AG10803 (cell line): Measurements from ENCODE around the gene MLLT10.

ENCODE experiments used
- DNase-seq: peaks from one replicate; pipeline ENCODE4 v3.0.0; 2010; ENCODE audit warnings: low read depth
- H3K4me3 ChIP-seq: 2 replicates; pipeline ENCODE4 v1.5.1; 2011; ENCODE audit warnings: mild to moderate bottlenecking, low read length, control low read depth
- TF ChIP-seq, protein P1 (sequence below): conservative IDR thresholded peaks from 2 replicates; pipeline ENCODE4 v1.5.1; 2011; ENCODE audit warnings: mild to moderate bottlenecking, low read length, control low read depth, inconsistent platforms

MLLT10 gene

DNA sequence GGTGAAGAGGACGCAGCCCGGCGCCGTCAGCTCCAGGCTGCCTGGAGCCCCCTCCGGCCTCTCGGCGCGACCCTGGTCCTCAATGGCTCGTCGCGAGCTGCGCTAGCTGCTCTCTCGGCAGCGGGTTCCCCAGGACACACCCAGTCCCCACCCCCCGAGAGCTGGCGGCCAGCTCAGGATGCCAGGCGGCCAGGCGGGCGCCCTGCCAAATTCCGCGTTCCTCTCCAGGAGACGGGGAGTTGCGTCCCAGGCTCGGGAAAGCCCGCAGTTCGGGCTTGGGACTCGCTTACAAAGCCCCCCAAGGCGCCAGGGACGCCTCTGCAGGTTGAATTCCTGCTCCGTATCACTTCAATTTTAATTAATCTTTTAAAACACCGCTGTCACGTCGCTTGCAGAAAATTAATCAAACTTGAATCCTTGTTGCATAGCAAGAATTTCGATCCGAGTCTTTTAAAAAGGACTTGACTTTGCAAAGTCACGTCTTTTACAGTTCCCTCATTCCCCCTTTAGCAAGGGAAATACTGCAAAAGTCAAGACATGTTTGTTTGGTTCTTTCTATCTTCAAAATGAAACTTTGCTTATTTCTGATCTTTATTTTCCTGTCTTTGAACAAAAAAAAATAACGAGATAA lies 36.7 kb upstream of the MLLT10 start:
- TF ChIP-seq, protein P1, sequence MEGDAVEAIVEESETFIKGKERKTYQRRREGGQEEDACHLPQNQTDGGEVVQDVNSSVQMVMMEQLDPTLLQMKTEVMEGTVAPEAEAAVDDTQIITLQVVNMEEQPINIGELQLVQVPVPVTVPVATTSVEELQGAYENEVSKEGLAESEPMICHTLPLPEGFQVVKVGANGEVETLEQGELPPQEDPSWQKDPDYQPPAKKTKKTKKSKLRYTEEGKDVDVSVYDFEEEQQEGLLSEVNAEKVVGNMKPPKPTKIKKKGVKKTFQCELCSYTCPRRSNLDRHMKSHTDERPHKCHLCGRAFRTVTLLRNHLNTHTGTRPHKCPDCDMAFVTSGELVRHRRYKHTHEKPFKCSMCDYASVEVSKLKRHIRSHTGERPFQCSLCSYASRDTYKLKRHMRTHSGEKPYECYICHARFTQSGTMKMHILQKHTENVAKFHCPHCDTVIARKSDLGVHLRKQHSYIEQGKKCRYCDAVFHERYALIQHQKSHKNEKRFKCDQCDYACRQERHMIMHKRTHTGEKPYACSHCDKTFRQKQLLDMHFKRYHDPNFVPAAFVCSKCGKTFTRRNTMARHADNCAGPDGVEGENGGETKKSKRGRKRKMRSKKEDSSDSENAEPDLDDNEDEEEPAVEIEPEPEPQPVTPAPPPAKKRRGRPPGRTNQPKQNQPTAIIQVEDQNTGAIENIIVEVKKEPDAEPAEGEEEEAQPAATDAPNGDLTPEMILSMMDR = no peak
- DNase-seq = peak; percentile 86
- peak overlapping the region; percentile 91 for H3K4me3 ChIP-seq

DNA sequence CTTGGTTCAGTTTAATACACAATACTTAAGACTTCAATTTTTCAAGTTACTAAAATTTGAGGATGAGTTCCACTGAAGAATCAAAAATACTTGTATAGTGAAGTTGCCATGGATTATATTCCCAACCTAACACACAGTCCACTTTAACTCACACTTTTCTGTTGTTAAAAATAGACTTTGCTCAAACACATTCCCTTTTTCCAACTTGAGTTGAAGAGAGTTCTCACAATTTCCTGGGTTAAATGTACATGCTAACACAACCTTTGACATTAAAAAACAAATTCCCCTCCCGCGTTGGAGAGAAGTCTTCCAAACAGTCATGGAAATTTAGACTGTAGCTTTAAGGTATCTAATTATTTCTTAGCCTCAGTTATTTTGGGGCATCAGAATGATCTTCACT lies 35.7 kb upstream of the MLLT10 start:
- H3K4me3 ChIP-seq = no peak overlapping the region
- TF ChIP-seq, protein P1 = no peak
- no peak for DNase-seq

DNA sequence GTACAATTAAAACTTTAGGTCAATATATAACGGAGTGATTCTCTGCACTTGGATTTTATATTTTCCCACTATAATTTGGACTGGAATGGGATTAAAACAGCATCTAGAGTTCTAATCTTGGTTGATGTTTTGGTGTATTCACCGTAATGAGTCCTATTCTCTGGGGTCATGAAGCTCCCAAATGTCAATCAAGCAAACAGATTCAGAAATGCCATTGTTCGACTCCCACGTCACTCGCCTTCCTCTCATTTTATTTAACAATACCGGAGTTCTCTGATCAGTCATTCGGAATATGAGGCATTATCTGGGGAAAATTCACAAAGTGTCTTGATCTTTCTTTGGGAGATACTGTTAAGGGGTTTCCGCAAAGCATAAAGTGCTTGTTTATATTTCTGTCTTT lies 35.0 kb upstream of the MLLT10 start:
- TF ChIP-seq, protein P1 = no peak
- no peak for DNase-seq
- no peak overlapping the region for H3K4me3 ChIP-seq

DNA sequence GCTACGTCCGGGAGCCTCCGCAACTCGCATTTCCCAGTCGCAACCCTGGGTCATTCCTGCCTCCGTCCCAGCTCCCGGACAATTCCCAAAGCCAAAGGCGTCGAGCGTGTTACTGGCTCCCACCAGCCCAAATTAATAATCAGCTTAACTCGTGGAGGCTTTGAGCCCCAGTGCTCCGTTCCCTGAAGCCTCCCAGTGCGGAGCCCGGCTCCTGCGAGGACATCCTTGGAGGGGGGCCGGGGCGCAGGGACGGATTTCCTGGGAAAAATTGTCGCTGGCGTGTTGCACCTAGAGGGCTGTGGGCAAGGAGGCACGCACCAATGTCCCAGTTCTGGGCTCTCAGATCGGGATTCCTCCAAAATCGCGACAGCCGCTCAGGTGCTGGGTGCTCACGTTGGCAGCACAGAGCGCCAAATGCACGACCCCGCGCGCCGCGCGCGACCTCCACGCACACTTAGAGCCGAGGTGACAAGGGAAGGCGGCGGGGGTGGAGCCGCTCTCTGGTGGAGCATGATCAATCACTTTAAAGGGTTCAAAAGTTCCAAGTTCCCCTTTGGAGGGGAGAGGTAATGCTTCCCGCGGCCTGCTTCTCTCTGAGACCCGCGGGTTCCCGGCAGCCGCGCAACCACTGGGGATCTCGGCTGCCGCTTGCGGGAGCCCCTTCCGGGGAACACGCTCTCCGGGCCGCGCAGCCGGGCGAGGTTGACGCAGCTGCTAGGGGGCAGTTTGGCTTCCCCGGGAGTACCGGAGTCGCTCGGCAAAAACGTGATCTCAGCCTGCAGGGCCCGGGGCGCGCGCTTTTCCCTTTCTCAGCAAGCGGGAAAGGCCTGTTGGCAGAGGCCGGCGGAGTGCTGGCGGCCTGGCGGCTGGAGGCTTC lies 34.1 kb upstream of the MLLT10 start:
- DNase-seq = no peak
- TF ChIP-seq, protein P1 = no peak
- H3K4me3 ChIP-seq = no peak overlapping the region

DNA sequence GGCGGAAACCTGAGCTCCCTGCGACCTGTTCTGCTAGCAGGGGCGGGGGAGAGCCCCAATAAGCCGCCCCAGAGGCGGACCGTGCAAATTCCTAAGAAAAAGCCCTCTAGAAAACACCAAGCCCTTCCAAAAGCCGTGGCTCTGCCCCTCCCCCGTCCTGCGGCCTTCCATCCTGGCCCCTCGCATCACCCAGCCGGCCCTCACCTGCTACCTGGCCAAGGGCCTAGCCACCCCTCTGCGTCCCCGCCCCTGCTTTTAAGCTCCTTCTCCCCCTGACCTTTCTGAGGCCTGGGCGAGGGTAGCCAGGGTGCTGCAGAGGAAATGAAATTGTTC lies 33.5 kb upstream of the MLLT10 start:
- TF ChIP-seq, protein P1 = no peak
- H3K4me3 ChIP-seq = no peak overlapping the region
- DNase-seq = no peak

DNA sequence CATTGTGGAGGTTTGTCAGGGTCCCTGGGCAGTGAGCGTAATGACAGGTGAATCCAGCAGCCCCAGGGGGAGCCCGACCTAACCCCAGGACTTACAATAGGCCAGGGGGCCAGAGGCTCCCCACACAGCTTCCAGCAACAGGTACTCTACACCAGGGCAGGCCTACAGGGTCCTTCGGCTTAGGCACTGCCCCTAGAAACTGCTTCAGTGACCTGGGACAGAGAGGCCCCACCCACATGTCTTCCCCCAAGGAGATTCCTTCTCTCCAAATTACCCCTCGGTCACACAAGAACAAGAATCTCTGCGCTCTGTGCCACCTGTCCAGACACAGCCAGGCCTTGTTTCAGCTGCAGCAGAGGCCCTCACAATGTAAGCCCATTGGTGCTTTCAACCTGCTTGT lies 32.9 kb upstream of the MLLT10 start:
- TF ChIP-seq, protein P1 = no peak
- no peak for DNase-seq
- H3K4me3 ChIP-seq = no peak overlapping the region
